ENCODE data around the gene ROBO2. TPM values are rescaled to one million over a fixed set of nuclear protein-coding genes. Genes with fewer than 3 reads are reported as not detected.

Gene ROBO2, protein sequence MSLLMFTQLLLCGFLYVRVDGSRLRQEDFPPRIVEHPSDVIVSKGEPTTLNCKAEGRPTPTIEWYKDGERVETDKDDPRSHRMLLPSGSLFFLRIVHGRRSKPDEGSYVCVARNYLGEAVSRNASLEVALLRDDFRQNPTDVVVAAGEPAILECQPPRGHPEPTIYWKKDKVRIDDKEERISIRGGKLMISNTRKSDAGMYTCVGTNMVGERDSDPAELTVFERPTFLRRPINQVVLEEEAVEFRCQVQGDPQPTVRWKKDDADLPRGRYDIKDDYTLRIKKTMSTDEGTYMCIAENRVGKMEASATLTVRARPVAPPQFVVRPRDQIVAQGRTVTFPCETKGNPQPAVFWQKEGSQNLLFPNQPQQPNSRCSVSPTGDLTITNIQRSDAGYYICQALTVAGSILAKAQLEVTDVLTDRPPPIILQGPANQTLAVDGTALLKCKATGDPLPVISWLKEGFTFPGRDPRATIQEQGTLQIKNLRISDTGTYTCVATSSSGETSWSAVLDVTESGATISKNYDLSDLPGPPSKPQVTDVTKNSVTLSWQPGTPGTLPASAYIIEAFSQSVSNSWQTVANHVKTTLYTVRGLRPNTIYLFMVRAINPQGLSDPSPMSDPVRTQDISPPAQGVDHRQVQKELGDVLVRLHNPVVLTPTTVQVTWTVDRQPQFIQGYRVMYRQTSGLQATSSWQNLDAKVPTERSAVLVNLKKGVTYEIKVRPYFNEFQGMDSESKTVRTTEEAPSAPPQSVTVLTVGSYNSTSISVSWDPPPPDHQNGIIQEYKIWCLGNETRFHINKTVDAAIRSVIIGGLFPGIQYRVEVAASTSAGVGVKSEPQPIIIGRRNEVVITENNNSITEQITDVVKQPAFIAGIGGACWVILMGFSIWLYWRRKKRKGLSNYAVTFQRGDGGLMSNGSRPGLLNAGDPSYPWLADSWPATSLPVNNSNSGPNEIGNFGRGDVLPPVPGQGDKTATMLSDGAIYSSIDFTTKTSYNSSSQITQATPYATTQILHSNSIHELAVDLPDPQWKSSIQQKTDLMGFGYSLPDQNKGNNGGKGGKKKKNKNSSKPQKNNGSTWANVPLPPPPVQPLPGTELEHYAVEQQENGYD (N-terminal part only)
- 0.20 TPM for total RNA-seq

DNA sequence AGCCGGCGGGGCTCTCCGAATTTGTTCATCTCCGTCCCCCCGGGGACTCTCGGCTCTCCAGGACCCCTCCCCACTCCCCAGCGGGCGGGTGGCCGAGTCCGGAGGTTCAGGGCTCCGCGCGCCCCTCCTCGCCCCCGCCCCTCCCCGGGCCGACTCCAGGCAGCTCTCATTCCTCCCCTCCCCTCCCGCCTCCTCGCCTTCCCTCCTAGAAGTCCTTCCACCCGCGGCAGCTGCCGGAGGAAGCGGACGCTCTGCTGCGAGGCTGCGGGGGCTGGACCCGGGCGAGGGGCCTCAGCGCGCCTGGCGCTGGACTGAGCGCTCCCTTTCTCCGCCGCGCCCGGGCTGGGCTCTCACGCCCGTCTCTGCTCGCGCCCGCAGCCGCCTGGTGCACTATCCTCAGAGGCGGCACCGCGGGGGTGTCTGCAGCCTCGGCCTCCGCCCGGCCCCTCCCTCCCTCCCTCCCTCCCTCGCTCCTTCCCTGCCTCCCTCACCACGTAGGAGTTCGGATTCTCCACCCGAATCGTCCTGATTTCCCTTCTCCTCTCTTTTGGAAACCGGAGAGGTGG, at the start of gene ROBO2:
TSS of gene ROBO2 (plus strand) at position 494 of the 566 bp plus-strand sequence. CDS start 687 bp downstream, outside the sequence.
- ATAC-seq (peak; percentile 60), DNase-seq (ENCODE audit: low spot score) (no peak)

DNA sequence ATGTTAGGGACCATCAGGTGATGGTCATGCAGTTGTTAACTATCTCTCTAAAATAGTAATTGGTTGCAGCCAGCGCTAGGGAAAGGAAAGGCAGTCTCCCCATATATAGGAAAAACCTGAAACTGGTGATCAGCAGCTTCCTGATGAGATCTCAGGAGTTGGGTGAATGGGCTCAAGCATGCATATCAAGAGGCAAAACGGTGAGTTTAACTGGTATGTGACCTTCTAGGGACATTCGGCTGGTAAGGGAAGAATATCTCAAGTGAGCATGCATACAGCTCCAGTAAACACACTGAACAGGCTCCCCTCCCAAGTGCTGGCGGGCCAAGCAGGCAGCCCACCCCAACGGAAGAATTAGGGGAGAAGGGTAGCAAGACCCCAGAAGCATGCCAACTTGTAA, 49.3 kb upstream of the ROBO2 start:
- ATAC-seq (no peak), DNase-seq (ENCODE audit: low spot score) (no peak)

DNA sequence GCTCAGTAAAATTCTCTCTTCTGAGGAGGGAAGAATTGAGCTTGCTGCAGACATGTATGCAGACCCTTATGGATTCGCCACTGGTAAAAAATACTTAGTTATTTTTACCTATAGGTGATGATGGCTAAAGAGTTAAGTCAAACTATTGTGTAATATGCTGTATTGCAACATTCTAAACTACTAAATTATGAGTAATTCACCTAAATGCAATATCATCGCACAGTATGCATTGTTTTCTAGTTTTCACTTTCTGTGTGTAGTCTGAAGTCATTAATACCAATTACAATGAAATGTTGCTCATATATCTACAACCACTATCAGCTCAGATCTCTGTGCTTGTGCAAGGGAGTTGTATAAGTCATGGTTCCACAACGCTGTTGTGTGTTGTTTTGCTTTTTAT, 48.7 kb upstream of the ROBO2 start:
- DNase-seq (ENCODE audit: low spot score) (no peak), ATAC-seq (no peak)

DNA sequence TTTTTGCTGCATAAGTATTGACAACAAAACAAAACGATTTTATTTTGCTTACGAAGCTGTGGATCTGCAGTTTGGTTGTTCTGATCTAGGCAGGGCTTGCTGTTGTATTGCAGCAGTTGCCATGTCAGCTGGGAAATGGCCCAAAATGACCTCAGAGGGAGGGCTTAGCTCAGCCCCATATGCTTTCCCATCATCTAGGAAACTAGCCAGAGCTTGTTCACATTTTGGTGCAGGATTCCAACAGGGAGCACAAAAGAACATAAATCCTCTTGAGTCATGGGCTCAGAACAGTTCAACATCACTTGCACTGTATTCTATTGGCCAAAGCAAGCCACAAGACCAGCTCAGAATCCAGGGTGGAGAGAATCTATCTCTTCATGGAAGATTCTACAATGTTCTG, 42.2 kb upstream of the ROBO2 start:
- DNase-seq (ENCODE audit: low spot score) = no peak
- ATAC-seq = no peak

DNA sequence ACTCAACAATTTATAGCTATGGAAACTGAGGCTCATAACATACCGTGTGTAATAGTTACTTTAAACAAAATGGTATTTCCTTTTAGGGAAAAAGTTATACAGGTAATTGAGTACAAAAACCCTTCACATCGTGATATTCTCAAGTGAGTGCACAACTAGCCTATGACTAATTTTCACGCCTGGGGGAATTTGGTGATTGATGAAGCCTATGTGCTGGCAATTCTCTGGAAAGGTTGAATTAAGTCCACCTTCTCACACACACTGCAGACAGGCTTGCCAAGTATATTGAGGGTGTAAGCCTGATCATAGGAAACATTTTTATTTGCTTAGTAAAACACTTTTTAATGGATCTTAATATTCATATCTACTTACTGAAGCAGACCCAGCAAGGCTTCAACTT, 41.3 kb upstream of the ROBO2 start:
- DNase-seq (ENCODE audit: low spot score) (no peak), ATAC-seq (no peak)

DNA sequence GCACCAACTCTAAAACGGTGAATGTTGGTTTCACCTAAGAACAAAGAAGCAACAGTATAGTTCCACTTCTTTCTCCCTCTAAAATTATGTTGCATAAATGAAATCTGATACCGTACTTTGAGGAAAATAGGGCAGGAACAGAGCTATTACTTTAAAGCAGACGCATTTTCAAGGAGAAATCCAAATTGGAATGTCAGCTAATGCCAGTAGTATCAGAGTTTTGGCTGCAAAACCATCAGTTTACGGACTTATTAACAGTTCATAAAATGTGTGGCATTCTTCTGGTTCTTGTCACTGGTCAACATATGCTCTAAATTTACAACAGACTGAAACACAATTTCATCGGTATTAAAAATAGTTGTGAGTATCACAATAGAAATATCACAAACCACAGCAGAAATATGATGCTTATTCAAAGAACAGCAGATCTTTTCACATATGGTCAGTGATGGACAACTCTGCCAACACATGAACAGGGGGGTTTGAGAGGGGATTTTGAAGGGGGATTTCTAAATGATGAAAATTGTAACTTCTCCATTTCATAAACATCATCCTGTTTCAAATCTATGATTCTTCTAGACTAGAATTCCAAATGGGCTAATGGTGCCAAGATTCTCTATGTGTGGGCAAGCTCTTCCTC, 38.7 kb upstream of the ROBO2 start:
- no peak for ATAC-seq

DNA sequence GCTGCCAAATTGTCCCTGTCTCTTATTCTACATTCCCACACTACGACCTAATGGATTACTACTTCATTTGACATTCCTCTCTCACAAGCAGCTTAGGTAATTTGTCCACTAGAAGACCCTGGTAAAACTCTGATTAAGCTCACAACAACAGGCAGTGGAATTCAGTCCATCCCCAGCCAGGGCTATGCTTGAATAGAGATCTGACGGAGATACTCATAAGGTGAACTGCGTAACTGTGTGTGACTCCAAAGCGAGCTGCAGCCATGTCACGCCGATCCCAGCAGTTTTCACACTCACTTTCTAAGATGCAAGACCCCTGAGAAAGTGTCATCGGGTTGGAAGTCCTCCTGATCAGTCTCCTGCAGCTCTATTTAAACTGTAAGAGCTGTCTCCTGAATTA, 25.7 kb upstream of the ROBO2 start:
- peak; percentile 46 for ATAC-seq
- DNase-seq (ENCODE audit: low spot score) = no peak

More for the DNA sequence above, 38.7 kb upstream of the ROBO2 start:
- no peak for DNase-seq (ENCODE audit: low spot score)

DNA sequence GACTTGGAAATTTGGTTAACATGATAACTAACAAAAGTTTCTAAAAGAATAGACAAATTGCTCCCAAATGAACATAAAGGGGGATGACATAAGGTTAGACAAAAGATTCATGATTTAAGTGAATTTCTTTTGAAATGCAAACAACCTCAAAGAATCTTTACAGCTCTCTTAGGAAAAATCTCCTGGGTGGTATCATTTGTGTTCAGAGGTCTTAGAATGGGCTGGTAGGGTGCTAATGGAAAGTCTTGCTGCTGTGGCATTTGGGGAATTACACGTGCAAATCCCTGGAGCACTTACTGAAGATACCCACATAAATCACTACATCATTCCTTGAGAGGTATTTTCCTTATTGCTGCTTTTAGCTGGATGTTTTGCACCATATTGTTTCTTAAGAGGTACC, 14.4 kb upstream of the ROBO2 start:
- ATAC-seq = no peak
- DNase-seq (ENCODE audit: low spot score) = no peak

DNA sequence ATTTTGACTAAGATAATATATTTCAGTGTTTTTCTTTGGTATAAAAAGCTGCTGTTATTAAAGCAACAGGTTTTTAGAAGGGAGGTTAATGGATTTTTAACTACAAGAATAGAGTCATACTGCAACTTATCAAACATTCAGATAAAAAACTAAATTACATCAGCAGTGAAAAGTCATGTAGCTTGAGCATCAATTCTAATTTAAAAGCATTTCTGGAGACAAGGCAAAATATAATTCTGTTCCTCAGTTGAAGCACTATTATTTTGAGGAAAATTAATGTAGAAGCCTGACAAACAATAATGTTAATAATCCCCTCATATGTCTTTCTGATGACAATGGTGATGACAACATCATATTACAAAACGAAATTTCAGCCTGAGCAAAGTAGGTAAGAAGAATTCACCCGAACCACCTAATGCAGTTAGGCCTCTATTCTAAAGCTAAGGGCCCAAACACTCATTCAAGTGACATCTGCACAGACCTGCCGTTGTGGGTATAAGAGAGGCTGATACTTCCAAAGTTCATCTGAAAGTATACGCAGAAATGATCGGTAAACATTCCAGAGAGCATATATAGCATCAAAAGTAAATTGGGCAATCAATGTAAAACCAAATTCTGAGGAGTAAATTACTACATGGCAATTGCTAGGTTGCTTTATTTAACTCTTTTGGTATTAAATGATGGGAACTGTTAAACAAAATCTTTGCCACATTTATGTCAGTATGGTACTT, 12.8 kb upstream of the ROBO2 start:
- ATAC-seq (no peak), DNase-seq (ENCODE audit: low spot score) (no peak)

DNA sequence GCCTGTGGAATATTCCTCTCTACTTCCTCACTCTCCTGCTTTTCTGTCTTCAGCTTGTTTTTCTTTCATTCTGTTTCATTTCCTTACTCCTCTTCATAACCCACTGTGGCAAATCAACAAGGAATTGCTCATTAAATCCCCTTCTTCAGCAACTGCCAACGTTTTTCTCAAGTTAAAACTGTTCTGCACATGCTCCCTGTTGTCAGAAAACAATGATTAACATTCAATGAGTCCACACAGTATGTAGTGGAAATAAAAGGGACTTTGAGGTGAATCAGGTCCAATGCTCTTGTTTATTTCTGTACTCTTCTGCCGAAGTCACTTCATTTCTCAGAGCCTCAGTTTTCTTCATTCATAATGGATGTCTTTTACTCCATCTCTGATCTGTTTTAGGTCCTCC, 11.9 kb upstream of the ROBO2 start:
- DNase-seq (ENCODE audit: low spot score) (no peak), ATAC-seq (no peak)

DNA sequence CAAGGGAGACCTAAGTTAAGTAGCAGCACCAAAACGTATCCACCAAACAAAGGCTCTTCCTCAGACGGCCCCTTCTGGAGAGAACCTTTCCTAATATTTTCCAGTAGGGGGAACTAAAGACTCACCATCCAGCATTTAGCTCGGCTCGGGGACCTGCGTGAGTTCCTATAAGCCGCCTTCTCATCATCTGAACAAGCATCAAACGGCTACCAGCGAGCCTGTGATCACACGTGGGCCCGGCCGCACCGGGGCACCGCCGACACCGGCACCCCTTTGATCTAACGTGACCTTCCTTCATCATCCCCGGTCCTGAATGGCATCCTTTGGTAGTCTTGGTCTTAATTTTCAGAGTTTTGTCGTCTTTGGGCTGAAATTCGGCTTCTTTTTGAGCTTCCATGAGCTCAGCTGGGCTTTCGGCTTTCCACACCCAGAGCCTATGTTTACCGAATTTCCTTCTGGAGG, 1.4 kb upstream of the ROBO2 start:
- peak; percentile 97 for ATAC-seq
- DNase-seq (ENCODE audit: low spot score) = peak; percentile 59

DNA sequence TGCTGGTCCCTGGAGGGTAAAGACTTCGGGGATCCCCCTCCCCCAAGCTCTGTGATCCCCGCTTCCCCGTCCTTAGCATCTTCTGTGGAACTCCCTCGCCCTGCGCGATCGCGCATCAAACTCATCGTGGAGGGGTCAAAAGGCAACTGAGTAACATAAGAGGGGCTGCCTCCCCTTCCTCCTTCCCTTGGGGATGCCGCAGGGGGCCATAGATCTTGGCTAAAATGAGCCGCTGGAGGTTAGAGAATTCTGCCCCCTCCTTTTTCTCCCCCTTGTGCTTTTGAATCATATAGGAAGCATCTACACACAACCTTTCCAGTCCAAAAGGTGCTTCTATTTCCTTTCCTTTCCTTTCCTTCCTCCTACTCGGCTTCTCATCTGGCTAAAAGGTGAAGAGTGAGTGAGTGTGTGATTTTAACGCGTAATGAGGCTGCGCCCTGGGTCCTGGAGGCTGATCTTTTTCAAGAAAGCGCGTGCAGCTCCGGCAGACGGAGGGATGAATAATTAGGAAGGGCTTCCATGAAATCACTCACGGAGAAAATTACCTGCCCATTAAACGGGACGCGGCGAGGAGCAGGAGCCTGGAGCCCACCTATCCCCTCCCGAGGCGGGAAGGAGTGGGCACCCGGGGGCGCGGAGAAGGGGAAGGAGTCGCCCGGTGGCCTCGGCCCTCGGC, 831 bp upstream of the ROBO2 start:
- DNase-seq (ENCODE audit: low spot score) (no peak), ATAC-seq (peak; percentile 8)

DNA sequence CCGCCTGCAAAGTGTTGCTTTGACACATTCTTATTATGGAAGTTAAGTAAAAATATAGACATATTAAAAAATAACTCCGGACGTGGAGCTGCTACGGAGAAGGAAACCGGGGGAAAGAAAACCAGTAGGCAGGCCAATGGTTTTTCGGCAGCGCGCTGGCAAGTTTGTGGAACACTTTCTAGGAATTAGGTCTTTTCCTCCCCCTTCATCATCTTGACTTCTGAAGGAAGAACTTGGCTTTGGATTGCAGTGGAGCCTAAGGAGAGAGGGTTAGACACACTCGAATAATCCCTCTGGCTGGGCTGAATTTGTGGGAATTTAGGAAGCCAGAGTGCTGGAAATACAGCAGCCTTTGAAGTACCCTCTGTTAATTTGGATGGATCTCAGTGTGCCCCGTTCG, 317 bp downstream of the ROBO2 start:
- DNase-seq (ENCODE audit: low spot score) (no peak), ATAC-seq (no peak)

DNA sequence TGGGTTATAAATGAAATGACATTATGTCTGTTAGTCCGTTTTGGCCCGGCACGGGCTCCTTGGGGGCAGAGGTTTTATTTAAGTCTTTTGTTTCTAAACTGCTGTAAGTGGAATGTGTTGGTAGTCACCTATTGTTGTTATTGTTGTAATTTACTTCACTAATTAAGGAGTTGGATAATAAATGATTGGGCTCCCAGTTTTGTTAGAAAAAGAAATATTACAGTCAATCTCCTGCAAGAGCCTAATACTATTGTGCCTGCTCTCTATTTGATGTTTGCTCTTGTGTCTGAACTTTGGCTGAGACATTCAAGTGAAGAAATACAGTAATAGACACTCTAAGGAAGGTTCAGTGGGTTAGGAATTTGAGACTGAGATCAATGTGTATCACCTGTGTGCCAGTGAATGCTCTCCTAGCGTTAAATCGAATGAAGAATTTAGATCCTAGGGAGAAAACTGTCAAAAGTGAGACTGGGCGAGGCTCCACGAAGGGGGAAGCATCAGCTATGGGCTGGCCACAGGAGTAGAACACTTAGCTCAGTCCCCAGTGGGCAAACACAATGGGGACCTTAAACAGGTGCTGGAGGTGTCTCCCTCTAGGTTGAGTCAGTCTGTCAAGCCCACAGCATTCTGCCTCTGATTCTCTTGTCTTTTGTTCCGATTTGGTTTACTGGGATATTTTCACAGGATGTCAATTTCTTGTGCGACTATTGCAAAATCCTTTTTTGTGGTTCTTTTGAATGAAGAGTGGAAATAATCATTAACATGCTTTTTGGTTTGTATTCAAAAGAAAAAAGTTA, 1.2 kb downstream of the ROBO2 start:
- no peak for DNase-seq (ENCODE audit: low spot score)
- ATAC-seq = no peak

DNA sequence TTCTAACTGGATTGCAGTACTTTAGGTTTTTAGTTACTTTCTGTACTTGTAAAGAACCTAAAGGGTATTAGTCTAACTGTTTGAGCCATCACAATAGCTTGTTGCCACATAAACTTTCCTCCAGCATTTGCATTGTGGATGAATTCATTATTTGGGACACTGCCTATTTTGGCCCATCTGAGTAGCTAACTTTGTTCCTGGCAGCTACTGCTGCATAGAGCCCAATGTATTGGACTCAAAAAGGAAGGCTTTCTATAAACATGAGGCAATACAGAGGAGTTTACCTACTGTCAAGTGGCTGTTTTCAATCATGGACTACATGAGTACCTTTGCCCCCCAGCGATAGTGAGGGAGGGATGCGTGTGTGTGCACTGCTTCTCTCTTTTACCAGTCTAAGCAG, 1.9 kb downstream of the ROBO2 start:
- no peak for DNase-seq (ENCODE audit: low spot score)
- ATAC-seq = no peak

DNA sequence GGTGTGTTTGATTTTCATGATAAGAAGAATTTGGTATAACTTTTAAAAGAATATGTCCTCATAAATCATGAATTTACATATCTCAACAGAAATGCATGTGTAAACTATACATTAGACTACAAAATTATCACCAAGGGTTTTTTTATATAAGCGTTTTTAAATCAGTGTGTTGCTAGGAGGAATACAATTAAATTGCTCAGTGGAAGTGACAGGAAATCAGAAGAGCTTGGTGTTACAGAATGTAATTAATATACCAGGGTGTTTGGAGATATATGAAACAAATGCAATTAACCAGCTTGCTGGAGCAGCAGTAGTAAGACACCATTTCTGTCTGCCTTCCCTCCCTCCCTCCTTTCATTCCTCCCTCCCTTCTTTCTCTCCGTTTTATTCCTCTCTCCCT, 2.4 kb downstream of the ROBO2 start:
- no peak for DNase-seq (ENCODE audit: low spot score)
- no peak for ATAC-seq

DNA sequence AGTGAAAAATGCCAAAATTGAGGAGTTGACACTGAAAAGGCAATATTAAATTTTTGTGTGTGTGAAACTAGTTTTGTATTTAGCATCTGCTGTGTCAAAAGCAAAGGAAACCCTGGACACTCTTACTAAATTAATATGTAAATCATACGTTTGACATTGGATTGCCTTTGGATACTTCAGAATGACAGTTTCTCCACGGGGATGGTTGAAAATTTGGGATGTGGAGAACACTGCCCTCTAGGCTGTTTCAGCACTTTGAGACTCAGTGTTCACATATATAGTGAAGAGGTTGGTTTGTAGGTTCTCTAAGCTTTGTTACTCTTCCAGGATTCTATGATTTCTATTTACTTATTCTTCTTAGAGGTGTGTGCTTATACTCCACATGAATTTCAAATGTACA, 3.0 kb downstream of the ROBO2 start:
- DNase-seq (ENCODE audit: low spot score) (no peak), ATAC-seq (peak; percentile 48)

DNA sequence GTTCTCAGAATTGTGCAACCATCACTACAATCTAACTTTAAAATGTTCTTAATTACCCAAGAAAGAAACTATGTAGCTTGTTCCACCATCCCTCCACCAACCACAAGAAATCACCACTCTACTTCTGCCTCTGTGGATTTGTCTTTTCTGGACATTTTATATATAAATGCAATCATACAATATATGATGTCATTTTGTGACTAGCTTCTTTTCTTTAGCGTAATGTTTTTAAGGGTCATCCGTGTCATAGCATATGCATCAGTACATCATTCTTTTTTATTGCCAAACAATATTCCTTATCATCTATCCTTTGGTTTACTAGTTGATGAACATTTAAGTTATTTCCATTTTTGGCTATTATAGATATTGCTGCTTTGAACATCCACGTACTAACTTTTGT, 5.8 kb downstream of the ROBO2 start:
- ATAC-seq (no peak), DNase-seq (ENCODE audit: low spot score) (no peak)

DNA sequence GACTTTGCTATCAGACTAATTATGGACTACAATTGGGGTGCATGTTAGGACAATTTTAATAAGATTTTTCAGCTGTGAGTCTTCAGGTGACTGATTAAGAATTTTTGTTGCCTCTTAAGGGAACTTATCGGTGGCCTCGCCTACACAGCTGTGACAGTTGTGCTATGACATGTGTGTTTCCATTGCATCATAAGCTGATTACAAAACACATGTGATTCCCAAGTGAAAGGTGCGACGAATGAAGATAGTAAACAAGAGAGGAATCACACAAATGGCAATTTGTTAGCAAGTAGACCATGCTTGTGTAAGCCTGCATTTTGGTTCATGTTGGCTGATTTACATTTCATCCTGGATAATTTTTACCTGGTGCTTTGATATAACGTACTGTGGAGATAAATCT, 8.3 kb downstream of the ROBO2 start:
- DNase-seq (ENCODE audit: low spot score) (no peak), ATAC-seq (no peak)

Measured in left lobe of liver (tissue), 2 donors.